HepG2 (cell line): ENCODE data around the gene GRB10. TPM values are rescaled to one million over a fixed set of nuclear protein-coding genes. Genes with fewer than 3 reads are reported as not detected.

Experiments used
- ATAC-seq: fragments of 200-7000 bp; cut with Tn5 transposase; 3 replicates; pipeline ENCODE4 v1.9.1; 2020; ENCODE audit warnings: mild to moderate bottlenecking, moderate library complexity
- BruUV-seq: library from RNA; stranded (reverse); fragments of 400-500 nt; replicated peaks from 2 replicates; lab custom pipeline; 2021; lab: Mats Ljungman, UMichigan
- CTCF ChIA-PET: fragments of 300-600 bp; formaldehyde crosslinking; extraction: SDS; loops from one replicate; lab custom pipeline; 2021; ENCODE audit warnings: low total read pairs, inconsistent platforms, low intra/inter-chr PET ratio; lab: Yijun Ruan, JAX
- POLR2A ChIA-PET: fragments of 350-600 bp; sonication (Branson Sonifier 250); formaldehyde crosslinking; loops from one replicate; lab custom pipeline; 2020; ENCODE audit warnings: antibody characterized with exemption, inconsistent platforms; lab: Yijun Ruan, JAX
- DNase-seq: peaks from one replicate; pipeline ENCODE4 v3.0.0-alpha.2; 2015; ENCODE audit warnings: low spot score
- FAIRE-seq: peaks from 3 replicates; lab custom pipeline; 2011; peaks lifted over from hg19 to GRCh38; lab: Jason Lieb, UNC
- H2AFZ ChIP-seq: one replicate; pipeline ENCODE4 v1.6.1; 2011; ENCODE audit warnings: low read length, inconsistent platforms
- H3K27ac ChIP-seq: fragments of 300-600 bp; 3 replicates; pipeline ENCODE4 v1.8.0; 2011; ENCODE audit warnings: mixed run types, mild to moderate bottlenecking, mixed read lengths, low read length, inconsistent platforms; ENCODE audit not compliant: insufficient read depth; ENCODE audit errors: extremely low read length
- H3K27me3 ChIP-seq, 2 experiments: fragments of 200-600 bp in 1 of 2; 2 replicates in 1 of 2; 3 replicates in 1 of 2; pipeline versions ENCODE4 v1.6.0 to v1.8.0; 2011; ENCODE audit warnings: low read length in 2 of 2, mild to moderate bottlenecking in 2 of 2, moderate library complexity in 2 of 2, inconsistent platforms in 1 of 2; ENCODE audit not compliant: insufficient read depth in 2 of 2, control insufficient read depth in 1 of 2
- H3K36me3 ChIP-seq, 2 experiments: fragments of 200-600 bp in 1 of 2; replicated peaks in 1 of 2; 2 replicates in 1 of 2; 3 replicates in 1 of 2; pipeline versions ENCODE4 v1.5.1 to v1.8.0; 2011; ENCODE audit warnings: low read length in 2 of 2, inconsistent platforms in 1 of 2; ENCODE audit not compliant: insufficient read depth in 2 of 2, control insufficient read depth in 1 of 2
- H3K4me1 ChIP-seq: 2 replicates; pipeline ENCODE4 v1.5.1; 2012; ENCODE audit warnings: low read length, inconsistent platforms; ENCODE audit not compliant: insufficient read depth
- H3K4me2 ChIP-seq: 2 replicates; pipeline ENCODE4 v1.6.0; 2011; ENCODE audit warnings: low read depth, low read length, inconsistent platforms
- H3K4me3 ChIP-seq, 3 experiments: fragments of 200-600 bp in 1 of 3; sonication (generic), shearing (Covaris generic) in 1 of 3; replicated peaks in 1 of 3; 2 replicates each; pipeline ENCODE4 v1.5.1; 2011 to 2016; ENCODE audit warnings: low read length in 3 of 3, inconsistent platforms in 2 of 3, low read depth in 2 of 3, mild to moderate bottlenecking in 2 of 3, control low read depth in 1 of 3, mixed read lengths in 1 of 3; ENCODE audit not compliant: insufficient read depth in 1 of 3
- H3K79me2 ChIP-seq: one replicate; pipeline ENCODE4 v1.6.1; 2011; ENCODE audit warnings: low read length, inconsistent platforms; ENCODE audit not compliant: insufficient read depth
- H3K9ac ChIP-seq: 2 replicates; pipeline ENCODE4 v1.6.0; 2011; ENCODE audit warnings: mild to moderate bottlenecking, low read depth, low read length, inconsistent platforms; ENCODE audit not compliant: insufficient read depth
- H3K9me3 ChIP-seq: 2 replicates; pipeline ENCODE4 v1.5.1; 2012; ENCODE audit warnings: mild to moderate bottlenecking, low read length
- H4K20me1 ChIP-seq: 2 replicates; pipeline ENCODE4 v1.6.0; 2011; ENCODE audit warnings: inconsistent platforms, mild to moderate bottlenecking, low read length, moderate library complexity; ENCODE audit not compliant: insufficient read depth
- CENPBD1 ChIP-seq: sonication (generic); formaldehyde crosslinking; IDR thresholded peaks from 2 replicates; pipeline ENCODE4 v1.8.0; 2022; ENCODE audit warnings: missing genetic modification reagents, low read depth, mild to moderate bottlenecking, borderline replicate concordance
- CREB1 ChIP-seq, 2 experiments: fragments of 450-650 bp in 1 of 2; IDR thresholded peaks; 2 replicates each; pipeline ENCODE4 v1.6.1; 2016 to 2017; ENCODE audit warnings: control low read depth in 1 of 2, mild to moderate bottlenecking in 1 of 2, missing compliant biosample characterization in 1 of 2, missing genetic modification characterization in 1 of 2
- HIVEP1 ChIP-seq: sonication (generic); formaldehyde crosslinking; IDR thresholded peaks from 2 replicates; pipeline ENCODE4 v1.4.0; 2020; ENCODE audit warnings: mild to moderate bottlenecking, missing genetic modification reagents
- KDM4B ChIP-seq: sonication (generic); formaldehyde crosslinking; IDR thresholded peaks from 2 replicates; pipeline ENCODE4 v1.4.0; 2020; ENCODE audit warnings: missing genetic modification reagents
- KDM5B ChIP-seq: sonication (generic); formaldehyde crosslinking; IDR thresholded peaks from 2 replicates; pipeline ENCODE4 v1.4.0; 2020; ENCODE audit warnings: missing genetic modification reagents, mild to moderate bottlenecking, borderline replicate concordance
- MTERF4 ChIP-seq: sonication (generic); formaldehyde crosslinking; IDR thresholded peaks from 2 replicates; pipeline ENCODE4 v1.8.0; 2023; ENCODE audit warnings: mild to moderate bottlenecking, missing genetic modification reagents
- NPAS2 ChIP-seq: sonication (generic); formaldehyde crosslinking; IDR thresholded peaks from 2 replicates; pipeline ENCODE4 v1.8.0; 2022; ENCODE audit warnings: mild to moderate bottlenecking, missing genetic modification reagents, borderline replicate concordance
- RFX1 ChIP-seq: fragments of 450-650 bp; IDR thresholded peaks from 2 replicates; pipeline ENCODE4 v1.6.1; 2017
- SOX13 ChIP-seq, 3 experiments: fragments of 450-650 bp in 1 of 3; sonication (generic) in 1 of 3; formaldehyde crosslinking in 1 of 3; IDR thresholded peaks in 2 of 3; conservative IDR thresholded peaks in 1 of 3; 2 replicates each; pipeline versions ENCODE4 v1.5.0 to v1.6.1; 2016 to 2020; ENCODE audit warnings: antibody characterized with exemption in 1 of 3, mild to moderate bottlenecking in 1 of 3, missing compliant biosample characterization in 1 of 3, missing genetic modification reagents in 1 of 3, moderate library complexity in 1 of 3
- TFE3 ChIP-seq: IDR thresholded peaks from 2 replicates; pipeline ENCODE4 v1.6.1; 2016
- ZBTB10 ChIP-seq: sonication (generic); formaldehyde crosslinking; IDR thresholded peaks from 2 replicates; pipeline ENCODE4 v1.4.0; 2020; ENCODE audit warnings: missing genetic modification reagents, borderline replicate concordance
- ZBTB25 ChIP-seq: IDR thresholded peaks from 2 replicates; pipeline ENCODE4 v1.6.1; 2018; ENCODE audit warnings: missing genetic modification reagents
- ZFP36L1 ChIP-seq: sonication (generic); formaldehyde crosslinking; IDR thresholded peaks from 2 replicates; pipeline ENCODE4 v1.8.0; 2022; ENCODE audit warnings: mild to moderate bottlenecking, missing genetic modification reagents, moderate library complexity
- ZNF776 ChIP-seq: sonication (generic); formaldehyde crosslinking; IDR thresholded peaks from 2 replicates; pipeline ENCODE4 v1.4.0; 2020; ENCODE audit warnings: mild to moderate bottlenecking, missing genetic modification reagents
- ZSCAN12 ChIP-seq: sonication (generic); formaldehyde crosslinking; IDR thresholded peaks from 2 replicates; pipeline ENCODE4 v1.9.0; 2021; ENCODE audit warnings: mild to moderate bottlenecking, missing genetic modification reagents
- WGBS: methylation state at CpG from one replicate; pipeline ENCODE4 v1.1.6; 2017; ENCODE audit warnings: low lambda C conversion rate; 5-methylcytosine and 5-hydroxymethylcytosine counted together
- in situ Hi-C: cut with HindIII; loops from 2 replicates; pipeline ENCODE4 v1.10.0; 2017; ENCODE audit warnings: low pct_unique_long_range_greater_than_20kb; ENCODE audit not compliant: extremely low pct_ligation_motif_present
- intact Hi-C: fragments of 100-400 bp; cut with micrococcal nuclease; formaldehyde crosslinking; loops from one replicate; pipeline ENCODE4 v1.10.0; 2022; ENCODE audit not compliant: unreplicated experiment
- polyA plus RNA-seq, 8 experiments: library from polyadenylated mRNA; depleted of rRNA in 3 of 8; stranded (reverse) in 7 of 8; unstranded in 1 of 8; fragments of >200 nt; fragmentation: Illumina TruSeq in 4 of 8; extraction: Trizol in 4 of 8; gene quantifications; 2 replicates each; pipeline versions ENCODE4 v1.2.1 to v1.2.3, GENCODE V29; 2011 to 2016; ENCODE audit warnings: low read depth in 4 of 8, missing spikeins in 1 of 8, mixed read lengths in 1 of 8; ENCODE audit not compliant: insufficient read depth in 1 of 8
- total RNA-seq, 5 experiments: library from RNA; depleted of rRNA; stranded (reverse); fragments of >200 nt; fragmentation: Illumina TruSeq; extraction: Trizol; gene quantifications; 2 replicates each; pipeline ENCODE4 v1.2.3, GENCODE V29; 2016; ENCODE audit warnings: low read depth in 1 of 5

The GRB10 gene
- total and polyA plus RNA-seq, 2 of the 13 experiments (the other 11 are each of a cell fraction or from before 2014, with no cell fraction given), result 4.0 to 6.8 TPM

GRCh38 chr7:50709151-50709550, 73.5 kb downstream of the GRB10 start (continued):
- TF ChIP-seq ZNF776 (CRISPR knock-in tag) (no peak), SOX13 (IDR thresholded peaks at IDR 0.05) (no peak), SOX13 (CRISPR knock-in tag; conservative IDR thresholded peaks at IDR 0.05 in 1 of 2, IDR thresholded peaks at IDR 0.05 in 1 of 2) (no peak), ZSCAN12 (CRISPR knock-in tag) (no peak)

- Histone ChIP-seq H2AFZ (no peak overlapping the region), H3K9me3 (no peaks in the 10 kb centered on the region), H3K9ac (no peak overlapping the region), H3K36me3 (no peaks in the 10 kb centered on the region), H3K27me3 (no peaks in the 10 kb centered on the region), H4K20me1 (no peaks in the 10 kb centered on the region), H3K4me1 (peaks cover 9% of the 10 kb centered on the region), H3K4me2 (no peak overlapping the region), H3K79me2 (no peaks in the 10 kb centered on the region), H3K27ac (no peak overlapping the region), H3K4me3 (no peak overlapping the region)
- ChIA-PET CTCF (no interaction called here), POLR2A (no interaction called here)
- in situ Hi-C loops (no loop called here), intact Hi-C loops (no loop called here)
- DNase-seq (no peak), FAIRE-seq (no peak), ATAC-seq (no peak)
- BruUV-seq, result no TSS peak
- WGBS, result 87% methylated on average over 9 of the region's 9 CpGs
- TF ChIP-seq TFE3 (CRISPR knock-in tag), result no peak
- TF ChIP-seq ZFP36L1 (CRISPR knock-in tag), result no peak
- no peak for TF ChIP-seq NPAS2 (CRISPR knock-in tag)
- TF ChIP-seq CENPBD1, result no peak
- no peak for TF ChIP-seq CREB1 (IDR thresholded peaks at IDR 0.05)
- no peak for TF ChIP-seq CREB1 (CRISPR knock-in tag; IDR thresholded peaks at IDR 0.05)
- TF ChIP-seq ZBTB25, result no peak
- no peak for TF ChIP-seq RFX1
- no peak for TF ChIP-seq ZBTB10
- TF ChIP-seq HIVEP1 (CRISPR knock-in tag), result no peak
- TF ChIP-seq MTERF4 (CRISPR knock-in tag), result no peak
- no peak for TF ChIP-seq KDM5B (CRISPR knock-in tag)
- no peak for TF ChIP-seq KDM4B (CRISPR knock-in tag)
These were observed 75.3 kb downstream of the GRB10 start for GRCh38 chr7:50707236-50708006.
